ENCODE measurements around the gene CDH23.

DNA sequence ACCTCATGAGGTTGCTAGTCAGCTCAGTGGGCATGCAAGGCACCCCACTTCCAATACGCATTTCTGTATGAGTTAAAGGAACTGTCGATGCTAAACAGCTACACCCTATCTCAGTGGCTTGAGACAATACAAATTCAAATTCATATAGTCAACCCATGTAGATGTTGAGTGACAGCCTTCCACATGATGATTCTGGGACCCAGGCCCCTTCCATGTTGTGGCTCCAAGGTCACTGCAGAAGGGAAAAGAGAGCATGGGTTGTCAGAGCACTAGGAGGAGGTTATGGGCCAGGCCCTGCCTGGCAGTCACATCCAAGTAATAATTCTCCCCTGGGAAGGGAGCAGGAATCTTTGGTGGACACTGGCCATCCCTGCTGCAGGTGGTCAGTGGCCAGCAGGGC, 294.7 kb downstream of the CDH23 start:
- TF ChIP-seq, protein P1, sequence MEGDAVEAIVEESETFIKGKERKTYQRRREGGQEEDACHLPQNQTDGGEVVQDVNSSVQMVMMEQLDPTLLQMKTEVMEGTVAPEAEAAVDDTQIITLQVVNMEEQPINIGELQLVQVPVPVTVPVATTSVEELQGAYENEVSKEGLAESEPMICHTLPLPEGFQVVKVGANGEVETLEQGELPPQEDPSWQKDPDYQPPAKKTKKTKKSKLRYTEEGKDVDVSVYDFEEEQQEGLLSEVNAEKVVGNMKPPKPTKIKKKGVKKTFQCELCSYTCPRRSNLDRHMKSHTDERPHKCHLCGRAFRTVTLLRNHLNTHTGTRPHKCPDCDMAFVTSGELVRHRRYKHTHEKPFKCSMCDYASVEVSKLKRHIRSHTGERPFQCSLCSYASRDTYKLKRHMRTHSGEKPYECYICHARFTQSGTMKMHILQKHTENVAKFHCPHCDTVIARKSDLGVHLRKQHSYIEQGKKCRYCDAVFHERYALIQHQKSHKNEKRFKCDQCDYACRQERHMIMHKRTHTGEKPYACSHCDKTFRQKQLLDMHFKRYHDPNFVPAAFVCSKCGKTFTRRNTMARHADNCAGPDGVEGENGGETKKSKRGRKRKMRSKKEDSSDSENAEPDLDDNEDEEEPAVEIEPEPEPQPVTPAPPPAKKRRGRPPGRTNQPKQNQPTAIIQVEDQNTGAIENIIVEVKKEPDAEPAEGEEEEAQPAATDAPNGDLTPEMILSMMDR (IDR thresholded peaks at IDR 0.05), result no peak
- TF ChIP-seq EZH2 (IDR thresholded peaks at IDR 0.05; ENCODE audit: borderline replicate concordance, insufficient read depth, low read depth, low read length, poor library complexity, severe bottlenecking), result no peak
